ENCODE measurements around the gene DISC1. TPM values are rescaled to one million over a fixed set of nuclear protein-coding genes. Genes with fewer than 3 reads are reported as not detected.

DISC1 gene
- total and polyA plus RNA-seq, 2 experiments from 2014 or later: 6.5 to 11.5 TPM

DNA sequence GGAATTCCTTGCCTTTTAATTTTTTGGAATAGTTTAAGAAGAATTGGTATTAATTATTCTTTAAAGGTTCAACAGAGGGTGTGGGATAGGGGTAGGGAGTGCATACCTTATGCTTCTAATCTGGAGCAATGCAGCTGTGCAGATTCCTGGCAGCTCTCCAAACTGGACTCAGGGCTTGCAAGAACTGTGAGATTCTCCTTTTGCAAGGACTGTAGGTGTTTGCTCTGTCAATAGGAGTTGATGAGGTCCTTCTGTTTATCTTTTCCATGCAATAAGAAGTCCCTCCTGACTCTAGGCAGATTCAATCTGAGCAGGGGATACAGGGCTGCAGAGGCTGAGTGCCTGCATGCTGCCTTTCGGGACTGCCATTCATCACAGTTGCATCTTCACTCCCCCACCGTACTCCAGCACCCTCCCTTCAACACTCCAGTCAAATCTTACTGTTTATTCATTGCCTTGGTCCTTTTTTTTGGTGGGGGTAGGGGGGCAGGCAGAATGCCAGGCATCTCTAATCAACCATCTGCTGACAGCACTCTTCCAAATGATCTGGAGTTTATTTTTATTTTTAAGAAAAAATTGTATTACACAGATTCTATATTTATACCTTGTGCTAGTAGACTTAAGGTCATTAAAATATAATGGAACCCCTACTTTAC is 122.3 kb downstream of the DISC1 start:
- Histone ChIP-seq H3K27ac (no peak overlapping the region), H3K4me3 (no peak overlapping the region), H3K9me3 (ENCODE audit: low read depth) (no peaks in the 10 kb centered on the region), H3K27me3 (no peaks in the 10 kb centered on the region), H3K36me3 (no peaks in the 10 kb centered on the region), H3K4me1 (ENCODE audit: low read depth) (peaks cover 5% of the 10 kb centered on the region)
- peak; percentile 51 to 57 for DNase-seq (ENCODE audit: low read depth in 1 of 2, low spot score in 1 of 2)
- TF ChIP-seq, protein P1, sequence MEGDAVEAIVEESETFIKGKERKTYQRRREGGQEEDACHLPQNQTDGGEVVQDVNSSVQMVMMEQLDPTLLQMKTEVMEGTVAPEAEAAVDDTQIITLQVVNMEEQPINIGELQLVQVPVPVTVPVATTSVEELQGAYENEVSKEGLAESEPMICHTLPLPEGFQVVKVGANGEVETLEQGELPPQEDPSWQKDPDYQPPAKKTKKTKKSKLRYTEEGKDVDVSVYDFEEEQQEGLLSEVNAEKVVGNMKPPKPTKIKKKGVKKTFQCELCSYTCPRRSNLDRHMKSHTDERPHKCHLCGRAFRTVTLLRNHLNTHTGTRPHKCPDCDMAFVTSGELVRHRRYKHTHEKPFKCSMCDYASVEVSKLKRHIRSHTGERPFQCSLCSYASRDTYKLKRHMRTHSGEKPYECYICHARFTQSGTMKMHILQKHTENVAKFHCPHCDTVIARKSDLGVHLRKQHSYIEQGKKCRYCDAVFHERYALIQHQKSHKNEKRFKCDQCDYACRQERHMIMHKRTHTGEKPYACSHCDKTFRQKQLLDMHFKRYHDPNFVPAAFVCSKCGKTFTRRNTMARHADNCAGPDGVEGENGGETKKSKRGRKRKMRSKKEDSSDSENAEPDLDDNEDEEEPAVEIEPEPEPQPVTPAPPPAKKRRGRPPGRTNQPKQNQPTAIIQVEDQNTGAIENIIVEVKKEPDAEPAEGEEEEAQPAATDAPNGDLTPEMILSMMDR (IDR thresholded peaks at IDR 0.05; ENCODE audit: low read depth, low read length): no peak

DNA sequence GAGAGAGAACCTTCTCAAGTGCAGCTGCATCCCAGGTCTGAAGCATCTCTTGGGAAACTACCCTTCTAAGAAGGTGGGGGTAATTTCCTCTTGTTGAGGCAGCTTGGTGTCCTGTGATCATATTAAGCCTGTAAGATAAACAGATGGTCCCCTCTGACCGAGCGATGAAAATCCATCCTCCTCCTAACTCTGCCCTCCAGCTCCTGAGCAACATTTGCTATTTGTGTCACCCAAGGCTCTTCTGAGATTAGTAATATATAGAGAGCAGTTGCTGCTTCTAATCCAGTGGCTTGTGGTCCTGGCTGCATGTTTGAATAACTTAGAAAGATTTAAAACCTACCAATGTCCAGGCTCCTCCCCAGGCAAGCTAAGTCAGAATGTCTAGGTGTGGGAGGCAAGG is 123.7 kb downstream of the DISC1 start:
- TF ChIP-seq, protein P1 (IDR thresholded peaks at IDR 0.05; ENCODE audit: low read depth, low read length): no peak
- Histone ChIP-seq H3K4me1 (ENCODE audit: low read depth) (peaks cover 5% of the 10 kb centered on the region), H3K27me3 (no peaks in the 10 kb centered on the region), H3K9me3 (ENCODE audit: low read depth) (no peaks in the 10 kb centered on the region), H3K36me3 (no peaks in the 10 kb centered on the region), H3K4me3 (no peak overlapping the region), H3K27ac (no peak overlapping the region)
- no peak for DNase-seq (ENCODE audit: low read depth in 1 of 2, low spot score in 1 of 2)

DNA sequence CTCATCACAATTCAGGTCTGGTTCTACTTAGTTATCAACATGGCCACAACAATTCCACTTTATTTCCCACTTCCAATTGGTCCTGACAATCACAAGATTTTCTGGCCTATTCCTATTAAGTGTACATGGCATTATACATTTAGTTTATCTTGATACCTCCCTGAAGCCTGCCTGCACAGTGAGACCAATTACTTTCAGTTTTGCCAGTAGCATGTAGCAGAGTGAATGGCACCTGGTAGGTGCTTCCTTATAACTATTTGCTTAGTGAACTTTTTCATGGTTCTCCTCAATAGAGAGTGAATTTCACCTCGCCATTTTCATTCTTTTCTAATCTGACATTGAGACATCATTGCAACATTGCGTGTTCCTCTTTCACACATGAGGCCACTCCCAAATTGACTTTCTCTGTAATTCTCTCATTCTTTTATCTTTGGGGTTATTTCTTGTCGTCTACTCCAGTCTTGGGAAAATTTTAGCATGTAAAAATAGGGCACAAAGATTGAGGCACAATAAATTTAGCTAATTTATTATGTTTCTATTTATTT is 124.3 kb downstream of the DISC1 start:
- no peak overlapping the region for H3K4me3 ChIP-seq
- H3K27ac ChIP-seq: no peak overlapping the region
- no peak for DNase-seq (ENCODE audit: low read depth in 1 of 2, low spot score in 1 of 2)
- no peaks in the 10 kb centered on the region for H3K9me3 ChIP-seq (ENCODE audit: low read depth)
- no peaks in the 10 kb centered on the region for H3K36me3 ChIP-seq
- TF ChIP-seq, protein P1 (IDR thresholded peaks at IDR 0.05; ENCODE audit: low read depth, low read length): no peak
- peaks cover 5% of the 10 kb centered on the region for H3K4me1 ChIP-seq (ENCODE audit: low read depth)
- H3K27me3 ChIP-seq: no peaks in the 10 kb centered on the region

DNA sequence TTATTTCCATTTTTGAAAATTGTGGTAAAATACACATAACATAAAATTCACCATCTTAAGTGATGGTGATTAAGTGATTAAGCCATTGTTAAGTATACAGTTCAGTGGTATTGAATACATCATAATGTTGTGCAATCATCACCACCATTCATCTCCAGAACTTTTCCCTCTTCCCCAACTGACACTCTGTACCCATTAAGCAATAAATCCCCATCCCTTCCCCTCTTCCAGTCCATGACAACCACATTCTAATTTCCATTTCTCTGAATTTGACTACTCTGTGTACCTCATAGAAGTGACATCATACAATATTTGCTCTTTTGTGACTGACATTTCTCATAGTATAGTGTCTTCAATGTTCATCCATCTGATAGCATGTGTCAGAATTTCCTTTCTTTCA is 124.8 kb downstream of the DISC1 start:
- H3K27ac ChIP-seq: no peak overlapping the region
- no peak for DNase-seq (ENCODE audit: low read depth in 1 of 2, low spot score in 1 of 2)
- H3K4me3 ChIP-seq: no peak overlapping the region
- TF ChIP-seq, protein P1 (IDR thresholded peaks at IDR 0.05; ENCODE audit: low read depth, low read length): no peak
- no peaks in the 10 kb centered on the region for H3K9me3 ChIP-seq (ENCODE audit: low read depth)
- H3K27me3 ChIP-seq: no peaks in the 10 kb centered on the region
- no peaks in the 10 kb centered on the region for H3K36me3 ChIP-seq
- peaks cover 5% of the 10 kb centered on the region for H3K4me1 ChIP-seq (ENCODE audit: low read depth)

DNA sequence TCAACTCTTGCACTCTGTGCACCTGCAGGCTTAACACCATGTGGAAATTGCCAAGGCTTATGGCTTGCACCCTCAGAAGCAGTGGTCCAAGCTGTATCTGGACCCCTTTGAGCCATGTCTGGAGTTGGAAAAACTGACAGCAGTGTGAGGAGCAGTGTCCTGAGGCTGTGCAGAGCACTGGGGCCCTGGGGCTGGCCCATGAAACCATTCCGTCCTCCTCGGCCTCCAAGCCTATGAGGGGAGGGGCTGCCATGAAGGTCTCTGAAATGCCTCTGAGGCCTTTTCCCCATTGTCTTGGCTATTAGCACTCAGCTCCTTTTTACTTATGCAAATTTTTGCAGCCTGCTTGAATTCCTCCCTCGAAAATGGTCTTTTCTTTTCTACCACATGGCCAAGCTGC is 126.7 kb downstream of the DISC1 start:
- Histone ChIP-seq H3K27ac (no peak overlapping the region), H3K36me3 (no peaks in the 10 kb centered on the region), H3K27me3 (no peaks in the 10 kb centered on the region), H3K4me3 (no peak overlapping the region), H3K4me1 (ENCODE audit: low read depth) (peaks cover 12% of the 10 kb centered on the region), H3K9me3 (ENCODE audit: low read depth) (no peaks in the 10 kb centered on the region)
- TF ChIP-seq, protein P1 (IDR thresholded peaks at IDR 0.05; ENCODE audit: low read depth, low read length): no peak
- DNase-seq (ENCODE audit: low read depth in 1 of 2, low spot score in 1 of 2): no peak
